GM21381 (cell line): ENCODE results near the gene PTCRA.
"Not testable (repeated sequence)": the region's sequence is repeated elsewhere in the genome, so short reads cannot be mapped to it uniquely, and the experiment has no call there.

Source experiments
- ATAC-seq: cut with Tn5 transposase; IDR thresholded peaks from one replicate; pipeline ENCODE4 v1.9.1; 2021; ENCODE audit warnings: mild to moderate bottlenecking, moderate library complexity; ENCODE audit not compliant: unreplicated experiment

Gene PTCRA

GRCh38 chr6:42938987-42939809 lies 23.3 kb downstream of the PTCRA start:
- ATAC-seq, result no peak

GRCh38 chr6:42939810-42940167 lies 23.9 kb downstream of the PTCRA start:
- no peak for ATAC-seq

- no peak for ATAC-seq
Observed at GRCh38 chr6:42940493-42941045, 24.7 kb downstream of the PTCRA start.

DNA sequence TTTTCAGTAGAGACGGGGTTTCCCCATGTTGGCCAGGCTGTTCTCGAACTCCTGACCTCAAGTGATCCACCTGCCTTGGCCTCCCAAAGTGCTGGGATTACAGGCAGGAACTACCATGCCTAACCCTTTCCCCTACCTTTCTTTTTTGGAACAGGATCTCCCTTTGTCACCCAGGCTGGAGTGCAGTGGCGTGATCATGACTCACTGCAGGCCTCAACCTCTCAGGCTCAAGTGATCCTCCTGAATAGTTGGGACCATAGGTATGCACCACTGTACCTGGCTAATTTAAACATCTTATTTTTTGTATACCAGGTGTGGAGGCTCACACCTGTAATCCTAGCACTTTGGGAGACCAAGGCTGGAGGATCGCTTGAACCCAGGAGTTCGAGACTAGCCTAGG lies 25.5 kb downstream of the PTCRA start:
- ATAC-seq, result not testable (repeated sequence)

GRCh38 chr6:42942444-42942843 lies 26.6 kb downstream of the PTCRA start:
- ATAC-seq, result no peak

DNA sequence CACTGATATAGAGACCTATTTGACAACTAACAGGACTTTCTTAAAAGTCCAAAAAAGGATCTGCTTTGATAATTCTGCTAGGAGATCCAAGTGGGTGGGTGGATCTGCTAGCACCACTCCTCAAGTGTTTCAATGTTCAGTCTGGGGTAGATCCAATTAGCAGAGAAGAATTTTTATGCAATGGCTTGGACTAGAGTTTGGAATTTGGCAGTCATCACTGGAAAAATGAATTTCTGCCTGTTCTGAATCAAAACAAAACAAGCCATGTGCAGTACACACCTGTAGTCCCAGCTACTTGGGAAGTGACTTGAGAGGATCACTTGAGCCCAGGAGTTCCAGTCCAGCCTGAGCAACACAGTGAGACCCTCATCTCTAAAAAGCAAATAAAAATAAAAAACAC lies 32.1 kb downstream of the PTCRA start:
- ATAC-seq, result no peak

DNA sequence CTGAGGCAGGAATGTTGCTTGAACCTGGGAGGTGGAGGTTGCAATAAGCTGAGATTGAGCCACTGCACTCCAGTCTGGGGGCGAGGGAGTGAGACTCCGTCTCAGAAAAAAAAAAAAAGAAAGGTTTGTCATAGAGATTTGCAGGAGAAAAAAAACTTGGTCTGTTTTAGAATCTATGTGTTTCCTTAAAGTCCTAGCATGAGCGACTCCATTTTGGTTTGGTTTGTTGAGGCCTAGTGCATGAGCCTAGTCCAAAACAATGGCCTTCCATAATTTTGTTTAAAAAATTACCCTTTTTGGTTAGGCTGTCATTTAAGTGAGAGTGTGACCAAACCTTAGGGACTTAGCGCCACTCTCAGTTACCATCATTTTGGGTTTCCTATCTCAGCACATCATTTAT lies 36.5 kb downstream of the PTCRA start:
- no peak for ATAC-seq

- ATAC-seq, result not testable (repeated sequence)
Observed at GRCh38 chr6:42954405-42954804, 38.6 kb downstream of the PTCRA start.

DNA sequence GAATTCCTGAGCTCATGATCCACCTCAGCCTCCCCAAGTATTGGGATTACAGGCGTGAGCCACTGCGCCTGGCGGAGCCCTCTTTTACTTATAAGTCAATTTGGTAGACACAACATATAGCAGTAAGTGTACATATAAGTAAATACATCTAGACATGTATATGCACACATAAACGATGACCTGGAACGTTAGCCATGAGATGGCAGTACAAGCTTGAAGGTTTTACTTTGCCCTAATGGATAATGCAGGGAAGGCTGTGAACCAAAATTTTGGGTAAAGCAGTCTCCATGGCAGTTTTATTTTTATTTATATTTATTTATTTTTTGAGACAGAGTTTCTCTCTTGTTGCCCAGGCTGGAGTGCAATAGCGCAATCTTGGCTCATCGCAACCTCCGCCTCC lies 42.3 kb downstream of the PTCRA start:
- ATAC-seq, result no peak

- ATAC-seq, result no peak
Observed at GRCh38 chr6:42959917-42960242, 44.0 kb downstream of the PTCRA start.

- ATAC-seq, result no peak
Observed at GRCh38 chr6:42960243-42961019, 44.6 kb downstream of the PTCRA start, which contains the start of gene GNMT. TSS of gene GNMT (plus strand) at chr6:42960754. CDS start at chr6:42960768, 14 bp downstream.

- ATAC-seq, result no peak
Observed at GRCh38 chr6:42961020-42961470, 45.2 kb downstream of the PTCRA start.

DNA sequence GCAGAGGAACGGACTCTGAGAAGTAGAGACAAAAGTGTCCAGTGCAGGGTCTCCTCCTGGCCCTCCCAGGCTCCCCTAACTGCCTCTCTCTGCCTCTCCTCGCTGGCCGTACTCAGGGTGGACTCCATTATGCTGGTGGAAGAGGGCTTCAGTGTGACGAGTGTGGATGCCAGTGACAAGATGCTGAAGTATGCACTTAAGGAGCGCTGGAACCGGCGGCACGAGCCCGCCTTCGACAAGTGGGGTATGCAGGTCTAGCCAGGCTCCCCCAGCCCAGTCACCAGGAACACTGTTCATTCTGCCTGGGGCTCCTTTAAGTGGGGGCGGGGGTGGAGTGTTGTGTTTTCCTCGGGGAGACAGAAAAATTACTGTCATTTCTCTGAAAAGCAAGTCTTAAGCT lies 46.2 kb downstream of the PTCRA start:
- ATAC-seq, result no peak

GRCh38 chr6:42962502-42963178 lies 46.8 kb downstream of the PTCRA start:
- ATAC-seq, result no peak

GRCh38 chr6:42963179-42963854 lies 47.5 kb downstream of the PTCRA start:
- ATAC-seq, result no peak

DNA sequence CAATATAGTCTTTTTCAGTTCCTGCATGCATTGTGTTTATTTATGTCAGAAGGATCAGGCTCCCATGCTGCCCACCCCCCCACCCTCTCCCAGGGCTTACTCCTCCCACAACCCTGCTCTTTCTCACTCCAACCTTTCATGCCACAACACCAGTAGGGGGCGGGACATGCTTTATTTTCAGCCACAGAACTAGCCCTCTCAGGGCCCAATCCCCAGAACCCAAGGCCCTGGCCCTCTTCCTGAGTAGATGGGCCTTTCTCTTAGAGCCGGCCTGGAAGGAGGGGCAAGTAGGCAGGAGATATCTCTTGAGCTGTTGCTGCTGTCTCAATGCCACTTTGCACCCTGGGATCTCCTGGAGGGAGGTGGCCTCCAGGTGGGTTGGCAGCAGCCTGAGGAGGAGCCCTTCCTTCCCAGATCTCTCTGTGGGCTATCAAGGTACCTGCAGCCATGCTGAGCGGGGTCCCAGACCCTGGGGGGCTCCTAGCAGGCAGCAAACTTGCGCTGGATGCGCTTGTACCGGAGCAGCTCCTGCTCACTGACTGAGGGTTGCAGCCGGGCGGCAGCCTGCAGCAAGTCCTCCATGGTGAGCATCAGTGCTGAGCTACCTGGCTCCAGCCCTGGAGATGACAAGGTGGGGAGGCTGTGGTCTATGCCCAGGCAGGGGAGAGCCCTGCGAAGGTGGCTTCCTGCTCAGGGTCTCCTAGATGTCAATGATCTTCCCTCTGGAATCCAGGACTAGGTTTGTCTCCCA lies 48.2 kb downstream of the PTCRA start:
- no peak for ATAC-seq

- ATAC-seq, result no peak
Observed at GRCh38 chr6:42966571-42966970, 50.7 kb downstream of the PTCRA start.

DNA sequence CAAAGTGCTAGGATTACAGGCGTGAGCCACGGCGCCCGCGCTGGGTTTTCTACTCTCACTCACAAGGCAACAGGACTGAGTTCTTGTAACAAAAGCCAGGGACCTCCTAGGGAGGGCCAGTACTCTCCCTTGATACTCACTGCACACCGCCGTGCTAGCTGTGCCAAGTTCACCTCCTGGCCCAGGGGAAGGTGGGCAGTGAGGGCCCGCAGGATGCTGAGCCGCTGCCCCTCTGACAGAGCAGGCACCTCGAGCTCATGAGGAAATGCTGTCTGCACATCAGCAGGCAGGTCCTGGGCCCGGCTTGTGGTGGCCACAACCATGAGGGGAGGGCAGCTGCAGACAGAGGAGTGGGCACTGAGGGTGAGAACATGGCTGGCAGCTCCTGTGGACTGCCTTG lies 51.4 kb downstream of the PTCRA start:
- ATAC-seq, result no peak

DNA sequence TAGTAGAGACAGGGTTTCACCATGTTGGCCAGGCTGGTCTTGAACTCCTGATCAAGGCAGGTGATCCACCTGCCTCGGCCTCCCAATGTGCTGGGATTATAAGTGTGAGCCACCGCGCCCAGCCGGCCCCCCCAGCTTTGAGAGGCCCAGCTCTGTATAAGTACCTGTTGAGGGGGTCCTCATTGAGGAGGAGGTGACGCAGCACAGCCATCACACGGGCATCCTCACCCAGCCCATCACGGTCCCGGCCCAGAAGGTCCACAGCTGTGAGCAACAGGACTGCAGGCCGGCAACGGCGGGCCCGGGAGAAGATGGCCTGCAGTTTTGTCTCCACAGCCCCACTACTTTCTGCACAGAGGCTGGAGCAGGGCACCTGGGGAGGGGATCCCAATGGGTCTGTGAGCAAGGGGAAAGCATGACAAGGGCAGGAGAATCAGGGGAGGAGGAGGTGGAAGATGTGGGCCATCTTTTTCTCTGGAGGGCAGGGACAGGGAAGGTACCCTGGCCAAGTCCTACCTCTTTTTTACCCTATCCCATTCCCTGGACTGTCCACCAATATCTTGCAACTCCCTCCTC lies 52.4 kb downstream of the PTCRA start:
- ATAC-seq, result no peak

DNA sequence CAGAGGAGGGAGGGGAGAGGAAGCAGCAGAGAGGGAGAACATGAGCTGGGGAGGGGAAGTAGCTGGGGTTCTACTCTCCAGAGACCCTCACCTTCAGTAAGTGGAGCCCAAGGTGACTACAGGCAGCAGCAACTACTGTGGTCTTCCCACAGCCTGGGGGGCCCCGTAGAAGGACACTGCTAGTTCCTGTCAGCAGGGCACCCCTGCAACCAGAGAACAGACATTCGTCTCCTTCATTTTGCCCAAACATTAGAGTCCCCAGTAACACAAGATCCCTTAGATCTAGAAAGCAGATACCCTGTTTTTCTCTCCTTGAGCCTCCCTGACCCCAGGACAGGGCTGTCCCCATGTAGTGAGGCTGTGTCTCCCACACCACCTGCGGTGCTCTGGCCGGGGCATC lies 52.9 kb downstream of the PTCRA start:
- ATAC-seq, result no peak
